HTERT RPE-1 (cell line): ENCODE data around the gene ALDH9A1.
"Not testable (repeated sequence)": the region's sequence is repeated elsewhere in the genome, so short reads cannot be mapped to it uniquely, and the experiment has no call there.

ENCODE experiments used
- in situ Hi-C: fragments of 300-500 bp; cut with MboI; formaldehyde crosslinking; loops from 4 replicates; pipeline ENCODE4 v1.14.3; 2020; ENCODE audit warnings: low sequenced_read_pairs

The ALDH9A1 gene

DNA sequence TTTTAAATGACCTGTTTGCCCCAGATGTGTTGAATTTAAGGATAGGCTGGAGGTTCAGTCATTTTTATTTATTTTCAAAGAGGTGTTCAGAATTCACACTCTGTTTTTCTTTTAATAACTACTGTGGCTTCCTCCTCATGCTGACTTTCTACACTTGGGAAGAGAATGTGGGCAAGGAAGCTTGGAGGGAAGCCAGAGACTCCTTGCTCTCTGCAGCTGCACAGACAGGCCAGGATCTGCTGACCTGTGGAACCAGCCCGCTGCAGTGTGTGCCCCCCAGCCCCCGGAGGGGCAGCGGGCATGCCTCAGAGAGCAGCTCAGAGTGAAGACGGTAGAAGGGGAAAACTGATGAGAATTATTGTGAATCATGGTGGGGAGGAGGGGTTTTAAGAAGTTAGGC, 50.4 kb downstream of the ALDH9A1 start:
- in situ Hi-C loops = no loop called here

- in situ Hi-C loops = no loop called here
Measured at GRCh38 chr1:165647517-165647916, 50.8 kb downstream of the ALDH9A1 start.

DNA sequence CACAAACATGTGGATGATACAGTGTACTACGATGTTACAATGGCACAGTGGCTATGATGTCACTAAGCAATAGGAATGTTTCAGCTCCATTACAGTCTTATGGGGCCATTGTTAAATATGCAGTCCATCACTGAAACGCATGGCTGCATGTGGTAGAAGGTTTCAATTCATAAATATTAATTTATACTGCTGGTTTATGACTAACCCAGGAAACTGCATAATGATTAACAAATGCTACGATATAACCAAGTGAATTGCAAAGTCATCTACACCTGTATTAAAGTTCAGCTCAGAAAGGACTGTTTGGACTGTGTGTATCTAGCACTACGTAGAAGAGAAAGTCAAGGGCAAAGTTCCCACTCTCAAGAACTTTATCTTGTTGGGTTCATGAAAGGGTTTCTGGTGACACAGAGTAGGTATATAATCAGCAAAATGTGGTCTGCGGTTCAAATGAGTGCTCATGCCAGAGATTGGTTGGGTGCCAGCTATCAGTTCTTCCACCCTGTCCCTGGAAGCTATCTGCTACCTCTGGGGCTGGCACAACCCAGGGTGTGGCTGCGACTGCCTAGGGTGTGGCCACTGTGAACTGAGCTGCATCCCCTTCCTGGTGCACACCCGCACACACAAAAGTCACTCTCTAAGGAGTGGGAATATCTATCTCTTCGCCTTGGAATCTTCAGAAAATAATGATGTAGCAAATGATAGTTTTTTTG, 52.6 kb downstream of the ALDH9A1 start:
- in situ Hi-C loops = no loop called here

GRCh38 chr1:165644064-165644735, 54.2 kb downstream of the ALDH9A1 start:
- in situ Hi-C loops = no loop called here

DNA sequence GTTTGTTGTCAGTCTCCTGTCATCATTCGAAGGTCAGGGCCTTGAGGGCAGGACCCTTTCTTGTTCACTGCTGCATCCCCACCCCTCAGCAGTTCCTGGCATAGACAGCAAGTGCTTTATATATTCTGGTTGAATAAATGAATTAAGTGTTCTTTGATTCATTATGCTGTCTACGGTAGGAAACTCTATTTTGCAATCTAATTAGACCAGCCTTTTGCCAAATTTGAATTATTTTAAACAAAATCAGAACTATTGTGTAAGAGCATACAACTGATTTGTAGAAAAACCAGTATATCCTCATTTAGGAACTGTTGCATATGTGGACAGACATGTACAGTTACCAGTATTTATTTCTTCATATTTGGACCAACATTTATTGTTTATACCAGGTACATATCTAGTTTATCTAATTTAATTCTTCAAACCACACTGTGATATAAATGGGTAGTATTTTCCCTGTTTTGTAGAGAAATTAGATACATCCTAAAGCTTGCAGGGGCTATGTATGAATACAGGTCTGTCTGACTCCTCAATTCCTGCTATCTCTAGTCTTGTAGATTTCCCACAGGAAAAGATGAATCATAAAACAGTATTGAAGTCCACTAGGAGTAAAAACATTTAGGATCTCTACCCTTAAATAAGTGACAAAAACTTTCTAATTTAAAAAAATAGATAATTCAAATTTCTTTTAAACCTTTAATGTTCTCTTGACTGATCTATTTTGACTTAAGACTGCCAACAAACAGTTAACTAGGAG, 57.0 kb downstream of the ALDH9A1 start:
- in situ Hi-C loops = no loop called here

DNA sequence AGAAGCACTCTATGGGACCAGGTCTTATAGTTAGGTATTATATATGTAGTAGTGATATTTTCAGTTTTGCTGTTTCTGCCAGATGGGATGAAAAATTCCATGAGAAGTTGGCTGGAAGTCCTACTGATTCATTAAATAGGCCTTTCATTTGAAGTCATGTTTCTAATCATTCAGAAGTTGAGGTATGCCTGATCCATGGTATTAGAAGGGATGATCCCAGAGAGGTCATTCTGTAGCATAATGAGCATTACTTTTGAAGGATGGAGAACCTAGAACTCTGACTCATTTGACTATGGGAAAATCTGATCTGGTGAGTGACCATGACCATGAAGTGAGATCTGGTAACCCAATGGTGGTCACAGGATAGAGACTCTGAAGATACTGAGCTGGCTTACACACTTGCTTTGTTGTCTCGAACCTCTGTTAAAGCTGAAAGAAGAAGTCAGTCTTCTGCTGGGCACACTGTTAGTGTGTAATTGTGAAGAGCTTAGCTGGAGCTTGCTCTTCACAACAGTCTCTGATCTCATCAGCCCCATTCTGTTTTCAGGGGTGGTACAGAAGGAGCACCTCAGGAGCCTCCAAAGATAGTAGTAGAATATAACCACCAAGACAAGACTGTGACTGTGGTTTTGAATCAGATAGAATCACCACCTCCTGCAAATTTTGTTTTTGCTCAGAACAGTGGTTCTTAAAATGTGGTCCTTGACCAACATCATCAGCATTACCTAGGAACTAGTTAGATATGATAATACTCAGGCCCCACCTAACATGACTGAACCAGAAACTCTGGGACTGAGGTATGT, 58.3 kb downstream of the ALDH9A1 start:
- in situ Hi-C loops = no loop called here

DNA sequence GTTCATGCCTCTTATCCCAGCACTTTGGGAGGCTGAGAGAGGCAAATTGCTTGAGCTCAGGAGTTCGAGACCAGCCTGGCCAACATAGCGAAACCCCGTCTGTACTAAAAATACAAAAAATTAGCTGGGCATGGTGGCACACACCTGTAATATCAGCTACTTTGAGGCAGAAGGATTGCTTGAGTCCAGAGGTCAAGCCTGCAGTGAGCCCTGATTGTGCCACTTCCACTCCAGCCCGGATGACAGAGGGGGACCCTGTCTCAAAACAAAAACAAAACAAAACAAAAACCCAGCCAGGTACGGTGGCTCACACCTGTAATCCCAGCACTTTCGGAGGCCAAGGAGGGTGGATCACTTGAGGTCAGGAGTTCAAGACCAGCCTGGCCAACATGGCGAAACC, 60.2 kb downstream of the ALDH9A1 start:
- in situ Hi-C loops = not testable (repeated sequence)

DNA sequence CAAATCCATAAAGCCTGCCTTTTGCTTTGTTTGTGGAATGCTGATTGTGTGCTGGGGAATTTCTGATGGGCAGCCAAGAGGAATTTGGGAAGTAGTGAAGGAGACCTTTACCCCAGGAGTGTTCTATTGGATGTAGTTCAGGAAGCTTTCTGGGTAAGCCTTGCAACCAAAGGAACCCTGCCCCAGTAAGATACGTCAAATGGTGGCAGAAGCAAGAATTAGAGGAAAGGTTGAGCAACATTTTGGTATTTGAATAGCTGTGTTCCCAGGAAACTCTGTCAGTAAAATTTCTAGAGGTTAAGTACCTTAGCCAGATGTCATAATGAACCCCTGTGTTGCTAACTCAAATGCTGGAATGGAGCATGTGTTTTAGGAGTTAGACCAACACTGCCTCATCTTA, 60.9 kb downstream of the ALDH9A1 start:
- in situ Hi-C loops = no loop called here

DNA sequence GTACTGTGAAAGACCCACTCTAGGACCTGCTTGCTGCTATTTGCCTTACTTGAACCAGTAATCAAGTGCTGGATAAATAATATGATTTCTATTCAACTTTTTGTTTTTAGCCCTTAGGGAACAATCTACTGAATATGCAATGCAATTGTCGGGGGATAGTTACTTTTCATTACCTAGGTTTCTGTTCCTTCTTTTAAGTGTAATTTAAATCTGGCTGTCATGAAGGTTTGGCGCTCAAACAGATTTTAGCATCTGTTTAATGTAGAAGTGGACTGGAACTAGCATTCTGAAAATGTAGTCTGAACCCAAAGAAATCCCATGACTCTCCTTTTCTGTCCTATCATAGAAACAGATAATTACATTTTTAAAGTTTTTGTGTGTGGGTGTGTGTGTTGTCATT, 62.5 kb downstream of the ALDH9A1 start:
- in situ Hi-C loops = no loop called here

- in situ Hi-C loops = no loop called here
Measured at GRCh38 chr1:165635329-165635728, 63.0 kb downstream of the ALDH9A1 start.

- in situ Hi-C loops = no loop called here
Measured at GRCh38 chr1:165634154-165634921, 64.0 kb downstream of the ALDH9A1 start.

- in situ Hi-C loops = no loop called here
Measured at GRCh38 chr1:165633614-165634013, 64.7 kb downstream of the ALDH9A1 start.

DNA sequence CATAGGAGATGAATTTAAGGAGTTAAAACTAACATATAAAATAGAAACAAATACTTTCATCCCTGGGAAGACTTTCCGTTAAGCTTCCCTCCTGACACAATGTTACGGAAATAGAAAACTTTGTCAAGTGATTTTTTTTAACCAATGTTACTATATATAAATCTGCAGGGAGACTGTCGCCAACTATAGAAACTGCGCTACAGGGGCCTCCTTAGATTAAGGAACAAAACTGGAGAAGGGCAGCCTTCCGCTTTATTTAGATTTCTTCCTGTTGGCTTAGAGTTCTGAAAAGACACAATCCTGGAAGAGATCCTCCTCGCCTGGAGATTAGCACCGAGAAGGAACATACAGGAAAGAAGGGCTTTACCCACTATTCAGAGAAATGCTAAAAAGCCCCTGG, 65.9 kb downstream of the ALDH9A1 start:
- in situ Hi-C loops = no loop called here

DNA sequence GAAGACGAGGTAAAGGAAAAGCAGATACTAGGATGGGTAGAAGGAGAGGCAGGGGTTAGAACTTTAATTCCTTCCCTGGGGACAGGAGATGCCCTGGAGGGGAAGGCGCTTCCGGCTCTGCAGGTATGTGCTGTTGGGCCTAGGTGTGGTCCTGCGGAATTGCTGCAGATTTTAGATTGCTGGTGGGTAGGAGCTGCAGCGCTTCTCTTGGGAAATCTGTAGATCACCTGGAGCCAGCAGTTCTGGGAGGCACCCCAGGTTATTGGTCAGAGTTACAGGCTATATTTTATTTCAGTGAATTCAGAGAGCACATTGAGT, 66.3 kb downstream of the ALDH9A1 start:
- in situ Hi-C loops = no loop called here

DNA sequence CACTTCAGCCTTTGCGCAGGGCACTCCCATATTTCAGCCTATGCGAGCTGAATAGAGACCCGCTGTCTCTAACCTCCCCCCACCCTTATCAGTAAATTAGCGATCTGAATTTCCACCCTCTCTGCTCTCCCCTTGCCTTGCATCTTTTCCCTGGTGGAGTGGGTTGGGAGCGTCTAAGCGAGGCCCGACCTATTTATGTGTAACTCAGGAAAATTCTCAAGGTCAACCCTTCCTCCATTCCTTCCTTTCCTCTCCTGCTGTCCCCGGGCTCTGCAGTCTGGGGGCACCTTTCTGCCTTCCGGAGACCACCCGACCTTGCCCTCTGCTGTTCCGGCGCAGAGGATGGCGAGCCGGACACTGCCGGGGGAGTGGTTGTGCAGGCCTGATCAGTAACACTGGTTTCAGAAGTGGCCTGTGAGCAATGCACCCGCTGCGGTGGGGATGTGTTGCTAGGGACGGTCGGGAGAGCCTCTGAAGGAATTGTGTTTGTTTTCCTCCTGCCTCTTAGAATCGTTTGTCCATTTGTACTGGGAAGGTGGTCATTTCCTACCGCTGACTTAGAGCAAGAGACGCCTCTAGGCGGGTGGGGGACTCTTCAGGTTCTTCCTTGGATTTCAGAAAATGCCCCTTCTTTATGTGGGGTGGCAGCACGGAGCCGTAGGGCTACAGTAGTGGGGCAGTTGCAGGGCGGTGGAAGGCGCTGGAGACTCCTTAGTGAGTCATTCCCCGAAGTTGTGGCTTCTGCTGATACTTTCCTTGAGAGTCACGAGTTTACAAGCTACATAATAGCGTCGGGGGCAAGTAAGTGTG, 66.8 kb downstream of the ALDH9A1 start:
- in situ Hi-C loops = no loop called here

DNA sequence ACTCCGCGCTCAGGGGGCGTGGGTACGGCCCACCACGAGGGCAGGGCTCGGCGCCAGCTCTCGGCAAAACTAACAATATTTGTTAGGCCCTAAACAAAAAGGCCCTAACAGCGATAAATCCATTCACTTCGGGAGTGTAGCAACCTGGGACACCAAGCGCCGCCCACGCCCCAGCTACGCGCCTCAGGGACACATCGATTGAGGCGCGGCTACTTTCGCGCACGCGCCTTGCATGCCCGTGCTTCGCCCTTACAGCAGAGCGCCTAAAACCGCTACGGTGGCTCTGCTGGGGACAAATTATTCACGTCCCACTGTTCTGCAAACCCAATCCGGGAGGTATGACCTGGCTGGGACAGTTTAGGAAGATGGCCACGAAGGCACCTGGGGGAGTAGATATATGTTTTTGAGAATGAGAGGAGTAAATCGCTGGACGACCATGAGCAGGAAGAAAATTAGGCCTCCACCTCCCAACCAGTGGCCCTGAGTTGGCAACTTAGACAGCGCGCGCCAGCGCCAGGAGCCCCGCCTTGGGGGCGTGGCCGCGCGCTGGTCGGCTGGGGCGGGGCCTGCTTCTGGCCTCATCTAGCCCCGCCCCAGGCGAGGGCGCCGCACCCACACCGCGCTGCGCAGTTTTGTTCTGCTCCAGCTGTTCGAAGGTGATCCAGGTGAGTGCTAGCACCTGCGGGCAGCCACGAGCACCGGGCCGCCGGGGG, 67.6 kb downstream of the ALDH9A1 start, which contains the start of gene MGST3:
TSS of gene MGST3 (plus strand) at position 606 of the 713 bp plus-strand sequence. CDS start 18,614 bp downstream, outside the sequence.
- in situ Hi-C loops = no loop called here

DNA sequence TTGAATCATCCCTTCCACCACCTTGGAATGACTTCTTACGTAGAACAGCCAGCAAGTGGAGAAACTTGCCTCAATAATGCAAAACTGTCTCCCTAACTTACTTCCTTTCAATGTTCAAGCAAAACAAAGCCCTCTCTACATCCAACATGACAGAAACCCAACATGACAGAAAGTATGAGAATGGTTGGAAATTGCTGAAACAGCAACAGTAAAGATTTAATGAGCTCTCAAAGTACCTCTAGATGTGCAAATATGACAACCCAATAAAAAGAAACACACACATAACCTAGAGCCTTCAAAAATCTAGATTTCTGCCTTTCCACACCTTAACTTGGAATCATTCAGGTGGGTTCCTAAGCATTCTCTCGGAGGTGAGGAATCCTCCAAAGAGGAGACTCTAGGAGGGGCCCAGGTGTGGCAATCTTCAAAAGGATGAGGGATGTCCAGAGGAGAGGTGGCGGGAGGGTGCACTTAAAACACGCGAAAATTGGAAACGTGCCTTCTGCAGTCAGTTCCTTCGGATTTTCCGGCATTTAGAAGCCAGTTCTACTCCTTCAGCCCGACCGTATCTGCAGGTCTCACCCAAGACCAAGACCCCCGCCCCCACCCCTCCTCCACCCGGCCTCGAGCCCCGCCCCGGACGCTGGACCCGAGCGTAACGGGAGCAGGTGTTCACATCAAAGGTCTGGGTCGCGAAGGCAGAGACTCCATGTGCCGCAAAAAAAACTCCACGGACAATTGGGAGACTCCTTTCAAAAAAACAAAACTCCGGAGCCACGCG, 68.3 kb downstream of the ALDH9A1 start:
- in situ Hi-C loops = no loop called here

DNA sequence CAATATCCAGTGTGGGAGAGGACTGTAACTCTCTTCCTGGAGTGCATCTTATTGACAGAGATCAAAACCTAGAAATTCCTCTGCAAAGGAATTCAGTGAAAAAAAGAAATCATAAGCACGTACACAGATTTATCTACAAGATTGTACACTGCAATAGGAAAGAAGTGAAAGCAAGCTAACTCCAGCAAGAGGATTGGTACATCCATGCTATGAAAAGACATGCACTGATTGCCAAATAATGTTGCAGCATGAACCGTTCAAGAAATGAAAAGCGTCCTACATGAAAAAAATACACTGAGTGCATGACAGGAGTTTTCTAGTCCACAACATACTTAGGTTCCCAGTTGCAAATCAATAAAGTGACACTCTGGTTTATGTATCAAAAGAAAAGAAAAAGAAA, 69.2 kb downstream of the ALDH9A1 start:
- in situ Hi-C loops = no loop called here
